Measurements from ENCODE around the gene HSP90B1.

- no peak for TF ChIP-seq PATZ1 (tag by site-specific recombination; IDR thresholded peaks at IDR 0.05)
- no peak for TF ChIP-seq CTCF (tag by site-specific recombination; IDR thresholded peaks at IDR 0.05)
- no peak for TF ChIP-seq ZBTB21 (tag by site-specific recombination; IDR thresholded peaks at IDR 0.05)
- TF ChIP-seq, protein P1, sequence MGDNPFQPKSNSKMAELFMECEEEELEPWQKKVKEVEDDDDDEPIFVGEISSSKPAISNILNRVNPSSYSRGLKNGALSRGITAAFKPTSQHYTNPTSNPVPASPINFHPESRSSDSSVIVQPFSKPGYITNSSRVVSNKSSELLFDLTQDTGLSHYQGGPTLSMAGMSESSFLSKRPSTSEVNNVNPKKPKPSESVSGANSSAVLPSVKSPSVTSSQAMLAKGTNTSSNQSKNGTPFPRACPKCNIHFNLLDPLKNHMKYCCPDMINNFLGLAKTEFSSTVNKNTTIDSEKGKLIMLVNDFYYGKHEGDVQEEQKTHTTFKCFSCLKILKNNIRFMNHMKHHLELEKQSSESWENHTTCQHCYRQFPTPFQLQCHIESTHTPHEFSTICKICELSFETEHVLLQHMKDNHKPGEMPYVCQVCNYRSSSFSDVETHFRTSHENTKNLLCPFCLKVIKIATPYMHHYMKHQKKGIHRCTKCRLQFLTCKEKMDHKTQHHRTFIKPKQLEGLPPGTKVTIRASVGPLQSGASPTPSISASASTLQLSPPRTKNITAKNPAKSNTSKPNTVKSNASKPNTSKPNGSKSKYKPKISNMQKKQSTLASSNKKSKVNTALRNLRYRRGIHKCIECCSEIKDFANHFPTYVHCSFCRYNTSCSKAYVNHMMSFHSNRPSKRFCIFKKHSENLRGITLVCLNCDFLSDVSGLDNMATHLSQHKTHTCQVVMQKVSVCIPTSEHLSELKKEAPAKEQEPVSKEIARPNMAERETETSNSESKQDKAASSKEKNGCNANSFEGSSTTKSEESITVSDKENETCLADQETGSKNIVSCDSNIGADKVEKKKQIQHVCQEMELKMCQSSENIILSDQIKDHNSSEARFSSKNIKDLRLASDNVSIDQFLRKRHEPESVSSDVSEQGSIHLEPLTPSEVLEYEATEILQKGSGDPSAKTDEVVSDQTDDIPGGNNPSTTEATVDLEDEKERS (tag by site-specific recombination; IDR thresholded peaks at IDR 0.05), result no peak
- TF ChIP-seq, protein P2, sequence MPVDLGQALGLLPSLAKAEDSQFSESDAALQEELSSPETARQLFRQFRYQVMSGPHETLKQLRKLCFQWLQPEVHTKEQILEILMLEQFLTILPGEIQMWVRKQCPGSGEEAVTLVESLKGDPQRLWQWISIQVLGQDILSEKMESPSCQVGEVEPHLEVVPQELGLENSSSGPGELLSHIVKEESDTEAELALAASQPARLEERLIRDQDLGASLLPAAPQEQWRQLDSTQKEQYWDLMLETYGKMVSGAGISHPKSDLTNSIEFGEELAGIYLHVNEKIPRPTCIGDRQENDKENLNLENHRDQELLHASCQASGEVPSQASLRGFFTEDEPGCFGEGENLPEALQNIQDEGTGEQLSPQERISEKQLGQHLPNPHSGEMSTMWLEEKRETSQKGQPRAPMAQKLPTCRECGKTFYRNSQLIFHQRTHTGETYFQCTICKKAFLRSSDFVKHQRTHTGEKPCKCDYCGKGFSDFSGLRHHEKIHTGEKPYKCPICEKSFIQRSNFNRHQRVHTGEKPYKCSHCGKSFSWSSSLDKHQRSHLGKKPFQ (tag by site-specific recombination; IDR thresholded peaks at IDR 0.05), result no peak
Observed at GRCh38 chr12:103956509-103957027, 26.4 kb downstream of the HSP90B1 start.
